T-helper 1 cell treated with Interleukin-12 subunit alpha and Interleukin-12 subunit beta and Interleukin-4 antibody, amounts not matched to agents 30 μg/mL and 1 μg/mL, for 36 hours (primary cell): ENCODE data around the gene CTBP2.

Source experiments
- H3K27ac Mint-ChIP-seq: one replicate; pipeline ENCODE4 v1.8.0; 2021; ENCODE audit warnings: mild to moderate bottlenecking, mixed read lengths
- H3K27me3 Mint-ChIP-seq: one replicate; pipeline ENCODE4 v1.8.0; 2021; ENCODE audit warnings: low read depth, mixed read lengths
- H3K36me3 Mint-ChIP-seq: one replicate; pipeline ENCODE4 v1.8.0; 2021; ENCODE audit warnings: low read depth, mixed read lengths
- H3K4me1 Mint-ChIP-seq: one replicate; pipeline ENCODE4 v1.8.0; 2021; ENCODE audit warnings: low read depth, mixed read lengths
- H3K4me3 Mint-ChIP-seq: one replicate; pipeline ENCODE4 v1.8.0; 2021; ENCODE audit warnings: mild to moderate bottlenecking, moderate library complexity, mixed read lengths
- H3K9me3 Mint-ChIP-seq: one replicate; pipeline ENCODE4 v1.8.0; 2021; ENCODE audit warnings: mixed read lengths

The CTBP2 gene

DNA sequence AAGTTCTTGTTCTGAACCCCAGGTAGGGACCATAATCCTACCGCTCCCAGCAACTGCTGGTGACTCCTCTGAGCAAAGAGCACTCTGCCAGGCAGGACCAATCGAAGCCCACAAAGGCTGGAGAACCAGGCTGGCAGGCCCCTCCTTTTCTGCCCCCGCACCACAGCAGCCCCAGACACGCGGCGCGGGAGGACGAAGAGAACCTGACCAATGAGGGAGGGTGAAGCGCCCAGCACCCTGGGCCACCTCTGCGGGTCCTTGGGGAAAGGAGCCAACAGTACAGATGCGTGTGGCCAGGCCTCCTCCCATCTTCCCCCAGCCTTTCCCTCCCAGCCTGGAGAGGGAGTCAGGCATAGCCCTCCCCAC lies 25.9 kb downstream of the CTBP2 start:
- no peaks in the 10 kb centered on the region for H3K9me3 Mint-ChIP-seq
- no peaks in the 10 kb centered on the region for H3K4me1 Mint-ChIP-seq
- no peaks in the 10 kb centered on the region for H3K36me3 Mint-ChIP-seq

DNA sequence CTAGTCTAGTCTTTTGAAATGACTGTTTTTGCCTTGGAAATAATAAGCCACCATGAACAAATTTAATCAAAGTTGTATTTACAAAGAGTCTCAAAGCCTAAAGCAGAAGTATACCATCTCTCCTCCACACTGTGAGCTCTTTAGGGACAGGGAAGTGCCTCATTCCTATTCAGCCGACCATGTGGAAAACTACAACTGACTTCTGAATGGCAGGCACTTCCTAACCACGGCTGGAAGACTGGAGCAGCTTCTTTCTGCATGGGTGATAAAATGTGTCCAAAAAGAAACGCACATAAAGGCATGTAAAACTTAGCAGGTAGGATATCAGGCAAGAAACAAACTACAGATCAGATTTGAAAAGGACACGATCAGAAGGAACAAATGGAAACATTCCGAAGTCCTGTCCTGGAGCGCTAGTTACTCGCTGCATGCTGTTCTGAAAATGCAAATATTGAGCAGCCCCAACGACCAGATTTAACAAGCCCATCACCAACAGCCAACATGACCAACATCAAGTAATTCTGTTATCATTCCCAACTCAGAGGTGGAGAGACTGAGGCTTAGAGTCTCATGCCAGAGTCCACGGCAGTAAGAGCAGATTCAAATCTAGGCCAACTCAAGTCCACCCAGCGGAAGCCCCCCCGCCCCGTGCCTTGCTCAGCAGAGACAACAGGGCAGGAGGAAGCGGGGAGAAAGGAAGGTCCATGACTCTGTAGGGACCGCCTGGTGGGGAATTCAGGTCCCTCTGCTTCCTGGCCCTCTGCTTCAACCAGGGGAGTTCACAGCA lies 26.5 kb downstream of the CTBP2 start:
- no peaks in the 10 kb centered on the region for H3K36me3 Mint-ChIP-seq
- H3K27me3 Mint-ChIP-seq, result no peaks in the 10 kb centered on the region
- no peaks in the 10 kb centered on the region for H3K4me1 Mint-ChIP-seq
- no peak overlapping the region for H3K4me3 Mint-ChIP-seq
- H3K9me3 Mint-ChIP-seq, result no peaks in the 10 kb centered on the region
- no peak overlapping the region for H3K27ac Mint-ChIP-seq

More for the DNA sequence above, 25.9 kb downstream of the CTBP2 start:
- Mint-ChIP-seq H3K4me3 (no peak overlapping the region), H3K27me3 (no peaks in the 10 kb centered on the region), H3K27ac (no peak overlapping the region)

DNA sequence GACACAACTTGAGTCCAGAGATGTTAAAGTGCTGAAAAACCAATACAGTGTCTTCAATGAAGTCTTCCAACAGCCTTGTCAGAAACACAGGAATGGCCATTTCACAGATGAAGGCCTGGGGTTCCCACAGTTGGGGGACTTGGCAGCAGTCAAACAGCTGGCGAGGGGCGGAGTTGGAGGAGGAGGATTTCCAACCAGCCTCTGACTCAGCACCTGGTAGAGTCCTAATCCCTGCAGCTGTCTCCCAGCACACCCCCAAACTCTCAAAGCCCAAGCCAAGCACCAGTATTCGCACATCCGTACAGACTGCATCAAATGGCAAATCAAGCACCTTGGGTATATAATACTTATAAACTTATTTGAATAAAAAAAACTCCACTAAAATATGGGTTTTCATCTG lies 28.0 kb downstream of the CTBP2 start:
- H3K27ac Mint-ChIP-seq, result no peak overlapping the region
- no peaks in the 10 kb centered on the region for H3K36me3 Mint-ChIP-seq
- no peaks in the 10 kb centered on the region for H3K9me3 Mint-ChIP-seq
- H3K4me1 Mint-ChIP-seq, result no peaks in the 10 kb centered on the region
- no peak overlapping the region for H3K4me3 Mint-ChIP-seq
- H3K27me3 Mint-ChIP-seq, result no peaks in the 10 kb centered on the region

DNA sequence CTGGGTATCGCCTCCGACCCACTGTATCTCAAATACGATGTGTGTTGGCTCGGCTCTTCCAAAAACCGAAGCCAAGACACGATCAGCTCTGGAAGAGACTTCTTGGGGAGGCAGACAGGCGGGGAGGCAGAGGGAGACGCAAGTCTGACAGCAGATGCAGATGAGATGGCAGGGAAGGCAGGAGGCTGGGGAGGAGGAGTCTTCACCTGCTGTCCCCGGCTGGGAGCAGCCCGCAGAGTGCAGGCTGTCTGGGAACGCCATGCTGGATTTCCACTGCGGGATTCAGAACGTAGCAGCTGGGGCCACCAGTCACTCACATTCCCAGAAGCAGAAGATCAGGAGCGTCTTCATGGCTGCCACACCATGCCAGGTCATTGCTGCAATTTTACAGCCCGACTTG lies 29.4 kb downstream of the CTBP2 start:
- H3K9me3 Mint-ChIP-seq, result no peaks in the 10 kb centered on the region
- no peak overlapping the region for H3K4me3 Mint-ChIP-seq
- no peaks in the 10 kb centered on the region for H3K4me1 Mint-ChIP-seq
- no peaks in the 10 kb centered on the region for H3K36me3 Mint-ChIP-seq
- no peak overlapping the region for H3K27ac Mint-ChIP-seq
- H3K27me3 Mint-ChIP-seq, result no peaks in the 10 kb centered on the region

DNA sequence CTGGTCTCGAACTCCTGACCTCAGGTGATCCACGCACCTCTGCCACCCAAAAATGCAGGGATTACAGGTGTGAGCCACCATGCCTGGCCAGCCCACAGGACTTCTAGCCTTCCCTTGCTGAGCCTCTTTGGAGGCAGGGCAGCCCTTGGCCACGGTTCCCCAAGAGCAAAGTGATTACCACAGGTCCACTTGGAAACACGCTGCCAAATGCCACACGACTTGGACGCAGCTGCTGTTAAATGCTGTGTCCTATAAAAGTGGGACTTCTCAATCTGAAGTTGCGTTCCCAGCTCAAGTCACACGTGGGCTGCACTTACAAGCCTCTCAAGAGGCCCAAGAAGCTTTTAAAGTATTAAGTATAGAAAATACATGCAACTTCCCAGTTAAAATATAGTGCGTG lies 30.1 kb downstream of the CTBP2 start:
- no peak overlapping the region for H3K27ac Mint-ChIP-seq
- no peaks in the 10 kb centered on the region for H3K27me3 Mint-ChIP-seq
- no peaks in the 10 kb centered on the region for H3K36me3 Mint-ChIP-seq
- no peaks in the 10 kb centered on the region for H3K4me1 Mint-ChIP-seq
- no peaks in the 10 kb centered on the region for H3K9me3 Mint-ChIP-seq
- H3K4me3 Mint-ChIP-seq, result no peak overlapping the region

DNA sequence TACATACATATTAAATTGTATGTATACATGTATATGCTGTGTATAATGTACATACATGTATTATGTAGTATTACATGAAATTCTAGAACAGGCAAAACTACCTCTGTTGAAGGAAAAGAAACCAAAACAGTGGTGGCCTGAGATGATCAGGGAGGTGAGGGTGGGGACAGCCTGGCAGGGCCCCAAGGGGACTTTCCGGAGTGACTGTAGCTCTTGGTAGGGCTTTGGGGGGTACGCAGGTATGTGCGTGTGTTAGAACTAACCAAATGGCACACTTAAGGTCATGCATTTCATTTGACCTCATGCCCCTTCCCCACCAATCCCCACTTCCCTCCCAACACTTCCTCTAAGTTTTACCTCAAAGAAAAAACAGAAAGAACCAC lies 31.3 kb downstream of the CTBP2 start:
- Mint-ChIP-seq H3K4me1 (no peaks in the 10 kb centered on the region), H3K9me3 (no peaks in the 10 kb centered on the region), H3K27me3 (no peaks in the 10 kb centered on the region), H3K27ac (no peak overlapping the region), H3K4me3 (no peak overlapping the region), H3K36me3 (no peaks in the 10 kb centered on the region)

DNA sequence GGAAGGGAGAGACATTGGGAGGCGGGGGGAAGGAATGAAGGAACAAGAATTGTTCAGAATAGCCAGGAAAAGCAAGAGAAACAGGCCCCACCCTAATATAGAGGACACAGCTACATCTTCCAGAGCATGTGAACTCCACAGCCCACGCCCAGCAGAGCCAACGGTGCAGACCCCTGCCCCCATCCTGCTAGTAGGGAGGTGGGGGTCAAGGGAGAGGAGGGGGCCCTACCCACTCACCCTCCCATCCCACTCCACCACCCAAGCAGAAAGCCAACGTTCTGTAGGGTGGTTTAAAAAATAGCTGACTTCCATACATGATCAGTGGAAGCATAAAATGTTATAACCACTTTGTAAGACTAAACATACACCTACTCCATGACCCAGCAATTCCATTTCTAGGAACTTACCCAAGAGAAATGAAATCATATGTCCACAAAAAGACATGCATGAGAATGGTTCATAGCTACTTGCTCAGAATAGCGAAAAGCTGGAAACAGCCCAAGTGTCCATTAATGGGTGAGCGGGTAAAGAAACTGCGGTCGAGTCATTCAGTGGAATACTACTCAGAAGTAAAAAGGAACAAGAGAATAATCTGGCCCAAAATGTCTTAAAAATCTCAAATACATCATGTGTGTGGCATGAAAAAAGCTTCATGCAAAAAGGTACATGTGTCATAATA lies 31.8 kb downstream of the CTBP2 start:
- Mint-ChIP-seq H3K27ac (no peak overlapping the region), H3K36me3 (no peaks in the 10 kb centered on the region), H3K4me3 (no peak overlapping the region), H3K27me3 (no peaks in the 10 kb centered on the region), H3K4me1 (no peaks in the 10 kb centered on the region), H3K9me3 (no peaks in the 10 kb centered on the region)

DNA sequence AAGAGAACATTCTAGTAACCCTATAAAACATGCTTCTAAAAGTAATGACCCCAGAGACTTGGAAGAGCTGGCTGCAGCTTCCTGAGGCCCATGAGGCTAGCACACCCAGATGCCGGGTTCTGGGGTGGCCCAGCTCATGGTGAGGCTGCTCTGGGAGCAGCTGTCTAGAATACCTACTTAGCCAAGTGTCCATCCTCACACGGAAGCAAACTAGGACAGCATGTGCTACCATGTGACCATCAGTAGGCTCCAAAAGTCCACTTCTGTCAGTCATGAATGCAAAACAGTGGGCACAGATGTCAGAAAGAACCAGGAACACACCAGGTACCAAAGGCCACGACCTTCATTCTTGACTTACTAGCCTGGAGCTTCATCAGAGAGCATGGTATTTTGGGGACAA lies 32.4 kb downstream of the CTBP2 start:
- Mint-ChIP-seq H3K9me3 (no peaks in the 10 kb centered on the region), H3K4me3 (no peak overlapping the region), H3K36me3 (no peaks in the 10 kb centered on the region), H3K27ac (no peak overlapping the region), H3K4me1 (no peaks in the 10 kb centered on the region), H3K27me3 (no peaks in the 10 kb centered on the region)

DNA sequence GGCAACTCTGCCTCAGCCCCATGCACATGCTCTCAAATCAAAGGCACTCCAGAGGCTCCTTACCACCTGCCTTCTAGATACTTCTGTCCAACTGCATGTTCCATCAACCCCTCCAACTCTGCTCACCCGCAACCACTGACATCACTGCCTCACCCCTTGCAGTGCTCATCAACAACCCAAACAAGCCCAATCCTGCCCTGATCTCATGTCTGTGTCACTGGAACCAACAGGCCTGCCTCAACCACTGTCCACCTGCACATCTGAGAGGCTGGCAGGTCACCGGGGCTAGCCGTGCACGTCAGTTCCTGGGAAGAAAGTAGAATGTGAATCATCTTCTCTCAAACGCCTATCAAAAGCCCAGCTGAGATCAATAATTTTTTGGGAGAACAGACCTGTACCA lies 33.3 kb downstream of the CTBP2 start:
- no peak overlapping the region for H3K4me3 Mint-ChIP-seq
- no peaks in the 10 kb centered on the region for H3K9me3 Mint-ChIP-seq
- H3K4me1 Mint-ChIP-seq, result no peaks in the 10 kb centered on the region
- no peaks in the 10 kb centered on the region for H3K36me3 Mint-ChIP-seq
- no peaks in the 10 kb centered on the region for H3K27me3 Mint-ChIP-seq
- H3K27ac Mint-ChIP-seq, result no peak overlapping the region

DNA sequence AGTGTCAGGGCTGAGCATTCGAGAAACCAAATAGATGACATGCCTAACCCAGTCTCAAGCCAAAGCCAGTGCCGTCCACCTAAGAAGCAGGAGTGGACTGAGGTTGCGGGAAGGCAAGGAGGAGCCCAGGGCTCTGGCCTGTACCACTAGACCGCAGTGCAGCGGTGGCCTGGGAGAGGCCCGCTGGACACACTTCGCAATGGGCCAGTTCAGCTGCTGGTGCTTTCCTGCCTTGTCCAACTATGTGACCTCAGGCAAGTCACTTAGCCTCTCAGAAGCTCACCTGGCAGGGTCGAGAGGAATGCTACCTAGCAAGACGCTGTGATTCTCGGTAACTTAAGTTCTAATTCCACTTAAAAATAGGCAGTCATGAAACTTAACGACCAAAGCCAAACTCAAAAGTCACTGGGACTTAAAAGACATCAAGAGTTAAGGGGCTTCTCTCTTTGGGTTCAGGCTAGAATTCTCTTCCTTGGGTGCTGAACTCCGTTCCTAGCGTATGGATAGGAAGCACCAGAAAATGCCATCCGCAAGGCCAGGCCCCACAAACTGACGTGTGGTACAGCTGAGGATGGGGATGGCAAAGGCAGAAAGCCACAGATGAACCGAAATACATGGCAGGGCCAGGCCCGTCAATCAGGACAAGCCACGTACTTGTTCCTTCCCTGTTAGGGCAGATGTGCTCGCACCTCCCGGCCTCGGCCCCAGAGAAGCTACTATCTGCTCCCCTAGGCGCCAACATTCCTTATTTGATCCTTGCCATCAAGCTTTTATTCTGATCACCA lies 34.2 kb downstream of the CTBP2 start:
- H3K4me1 Mint-ChIP-seq, result no peaks in the 10 kb centered on the region
- H3K27ac Mint-ChIP-seq, result no peak overlapping the region
- H3K36me3 Mint-ChIP-seq, result no peaks in the 10 kb centered on the region
- H3K27me3 Mint-ChIP-seq, result no peaks in the 10 kb centered on the region
- H3K9me3 Mint-ChIP-seq, result no peaks in the 10 kb centered on the region
- H3K4me3 Mint-ChIP-seq, result no peak overlapping the region

DNA sequence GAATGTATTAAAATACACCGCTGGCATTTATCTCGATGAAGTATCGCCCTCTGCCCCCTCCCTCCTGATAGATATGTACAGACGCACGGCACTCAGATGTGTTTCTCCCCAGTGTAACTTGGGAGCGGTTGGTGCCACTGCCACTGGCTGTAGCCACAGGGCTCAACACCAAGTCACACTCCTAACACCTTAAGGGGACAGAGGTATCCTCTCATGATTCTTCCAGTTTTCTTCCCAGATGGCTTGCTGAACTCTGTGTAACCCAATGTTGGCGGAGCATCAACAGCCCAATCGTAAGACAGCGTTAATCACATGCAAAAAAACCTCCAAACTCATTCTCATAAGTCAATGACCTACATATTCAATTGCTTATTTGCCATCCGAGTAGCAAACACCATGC lies 35.5 kb downstream of the CTBP2 start:
- H3K9me3 Mint-ChIP-seq, result no peaks in the 10 kb centered on the region
- H3K4me3 Mint-ChIP-seq, result no peak overlapping the region
- no peaks in the 10 kb centered on the region for H3K36me3 Mint-ChIP-seq
- H3K4me1 Mint-ChIP-seq, result no peaks in the 10 kb centered on the region
- no peak overlapping the region for H3K27ac Mint-ChIP-seq
- H3K27me3 Mint-ChIP-seq, result no peaks in the 10 kb centered on the region

DNA sequence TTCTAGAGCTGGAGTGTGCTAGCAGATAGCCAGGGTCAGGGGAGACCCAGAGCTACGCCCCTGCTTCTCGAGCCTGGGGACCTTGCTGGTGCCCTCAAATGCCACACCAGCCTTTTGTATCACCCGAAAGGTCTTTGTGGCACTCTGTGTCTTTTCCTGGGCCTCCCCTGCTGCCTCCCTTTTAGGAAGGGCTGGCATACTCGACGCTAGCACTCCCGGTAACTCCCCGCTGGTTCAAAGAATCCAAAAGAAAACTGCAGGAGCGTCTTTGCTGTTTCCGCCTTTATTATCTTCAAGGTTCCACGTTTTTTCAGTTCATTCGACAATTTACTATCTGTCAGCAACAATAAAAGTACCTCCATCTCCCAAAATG lies 36.3 kb downstream of the CTBP2 start:
- no peaks in the 10 kb centered on the region for H3K4me1 Mint-ChIP-seq
- no peak overlapping the region for H3K27ac Mint-ChIP-seq
- H3K27me3 Mint-ChIP-seq, result no peaks in the 10 kb centered on the region
- no peaks in the 10 kb centered on the region for H3K9me3 Mint-ChIP-seq
- no peak overlapping the region for H3K4me3 Mint-ChIP-seq
- H3K36me3 Mint-ChIP-seq, result no peaks in the 10 kb centered on the region

DNA sequence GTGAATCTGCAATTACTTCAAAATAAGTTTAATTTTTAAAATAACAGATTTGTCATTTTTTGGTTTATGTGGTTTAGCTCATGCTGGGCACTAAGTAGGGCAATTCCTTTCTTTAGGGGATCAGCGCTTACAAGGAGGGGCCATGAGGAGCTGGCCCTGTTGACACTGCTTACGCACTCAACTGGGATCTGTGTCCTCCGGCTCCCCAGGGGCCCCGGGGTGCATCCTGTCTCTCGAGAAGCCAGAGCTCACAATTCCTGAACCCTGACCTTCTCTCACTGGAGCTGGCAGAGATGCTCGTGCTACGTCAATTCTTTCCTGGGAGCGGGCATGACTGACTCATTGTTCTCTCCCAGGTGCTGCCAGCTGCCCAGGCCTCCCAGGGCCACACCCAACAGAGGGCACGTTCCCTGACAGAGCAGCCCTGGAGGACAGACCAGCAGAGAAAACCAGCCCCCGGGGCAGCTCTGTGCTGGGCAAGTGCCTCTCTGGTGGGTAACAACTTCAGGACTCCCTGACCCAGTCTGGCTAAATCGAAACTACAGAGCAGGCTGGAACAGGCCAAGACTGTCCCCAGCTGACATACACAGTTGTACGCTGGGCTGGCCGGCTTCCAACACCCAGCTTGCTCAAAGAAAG lies 36.8 kb downstream of the CTBP2 start:
- Mint-ChIP-seq H3K27ac (no peak overlapping the region), H3K36me3 (no peaks in the 10 kb centered on the region), H3K27me3 (no peaks in the 10 kb centered on the region), H3K4me1 (no peaks in the 10 kb centered on the region), H3K4me3 (no peak overlapping the region), H3K9me3 (no peaks in the 10 kb centered on the region)

DNA sequence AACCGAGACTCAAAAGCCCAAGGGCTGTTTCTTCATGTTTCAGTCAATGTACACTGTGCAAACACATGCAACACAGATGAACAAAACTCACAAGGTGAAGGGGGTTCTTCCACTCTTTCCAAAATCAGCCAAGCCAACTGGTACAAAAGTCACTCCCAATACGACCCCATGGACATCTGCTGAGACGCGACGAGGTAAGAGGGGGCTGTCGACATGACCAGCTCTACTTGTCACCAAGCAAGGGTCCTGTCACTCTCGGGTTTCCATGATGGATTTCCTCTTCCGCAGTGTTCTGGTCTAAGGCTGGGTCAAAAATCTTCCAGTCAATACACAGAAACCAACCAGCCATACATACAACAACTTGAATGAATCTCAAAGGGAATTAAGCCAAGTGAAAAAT lies 37.8 kb downstream of the CTBP2 start:
- no peaks in the 10 kb centered on the region for H3K36me3 Mint-ChIP-seq
- H3K4me1 Mint-ChIP-seq, result no peaks in the 10 kb centered on the region
- H3K9me3 Mint-ChIP-seq, result no peaks in the 10 kb centered on the region
- no peak overlapping the region for H3K27ac Mint-ChIP-seq
- no peaks in the 10 kb centered on the region for H3K27me3 Mint-ChIP-seq
- no peak overlapping the region for H3K4me3 Mint-ChIP-seq

DNA sequence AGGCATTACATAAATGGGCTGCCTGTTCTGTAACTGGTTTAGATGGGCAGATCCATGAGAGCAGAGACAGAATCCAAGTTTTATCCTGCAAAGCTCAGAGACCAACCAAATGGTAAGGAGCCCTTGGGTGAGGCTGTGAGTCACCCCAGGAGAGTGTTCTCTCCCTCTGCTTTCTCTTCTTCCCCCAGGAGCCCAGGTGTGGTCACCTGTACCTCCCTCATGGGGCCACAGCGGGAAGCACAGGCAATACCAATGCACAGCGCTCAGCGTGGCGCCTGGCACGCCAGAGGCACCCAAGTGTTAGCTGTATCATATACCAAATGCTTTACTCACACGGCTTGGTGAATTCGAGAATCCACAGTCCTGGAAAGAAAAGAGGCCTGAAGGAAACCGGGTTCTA lies 39.4 kb downstream of the CTBP2 start:
- Mint-ChIP-seq H3K27me3 (no peaks in the 10 kb centered on the region), H3K4me1 (no peaks in the 10 kb centered on the region), H3K9me3 (no peaks in the 10 kb centered on the region), H3K36me3 (no peaks in the 10 kb centered on the region), H3K4me3 (no peak overlapping the region), H3K27ac (no peak overlapping the region)
